HG03039 (cell line): ENCODE measurements around the gene SLC18A3.

ENCODE experiments used
- ATAC-seq: cut with Tn5 transposase; IDR thresholded peaks from one replicate; pipeline ENCODE4 v1.9.1; 2021; ENCODE audit warnings: mild to moderate bottlenecking, moderate library complexity; ENCODE audit not compliant: unreplicated experiment

The SLC18A3 gene

DNA sequence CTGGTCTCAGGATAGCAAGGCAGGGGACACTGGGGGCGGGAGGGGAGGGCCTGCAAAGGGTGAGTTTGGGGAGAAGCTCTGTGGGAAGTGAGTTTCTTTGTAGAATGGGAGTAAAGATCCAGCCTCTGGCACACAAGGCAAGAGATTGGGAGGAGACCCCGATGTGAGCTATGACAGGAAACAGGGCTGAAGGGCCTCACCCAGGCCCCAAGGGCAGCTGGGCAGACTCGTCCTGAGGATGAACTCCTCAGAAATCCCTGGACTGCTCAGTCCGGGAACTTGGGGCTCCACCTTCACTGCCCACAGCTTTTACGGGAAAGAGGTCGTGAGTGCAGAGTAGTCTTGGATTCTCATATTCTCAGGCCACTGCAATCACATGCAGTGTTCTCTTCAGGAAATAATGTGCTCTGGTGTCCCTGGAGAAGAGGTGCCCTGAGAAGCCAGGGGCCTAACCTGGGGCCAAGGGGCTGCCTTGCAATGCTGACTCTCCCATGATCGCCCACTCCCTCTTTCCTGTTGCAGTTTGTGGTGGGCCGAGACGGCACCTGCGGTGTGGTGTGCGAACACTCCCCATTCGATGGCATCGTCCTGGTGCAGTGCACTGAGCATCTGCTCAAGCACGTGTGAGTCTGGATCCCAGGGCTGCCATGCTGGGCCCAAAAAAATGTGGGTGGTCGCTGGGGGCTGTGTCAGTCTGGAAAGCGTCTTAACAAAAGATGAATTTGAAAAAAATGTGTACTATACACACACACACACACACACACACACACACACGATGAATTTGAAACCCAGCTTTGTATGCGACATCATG is 38.1 kb downstream of the SLC18A3 start:
- ATAC-seq: no peak

DNA sequence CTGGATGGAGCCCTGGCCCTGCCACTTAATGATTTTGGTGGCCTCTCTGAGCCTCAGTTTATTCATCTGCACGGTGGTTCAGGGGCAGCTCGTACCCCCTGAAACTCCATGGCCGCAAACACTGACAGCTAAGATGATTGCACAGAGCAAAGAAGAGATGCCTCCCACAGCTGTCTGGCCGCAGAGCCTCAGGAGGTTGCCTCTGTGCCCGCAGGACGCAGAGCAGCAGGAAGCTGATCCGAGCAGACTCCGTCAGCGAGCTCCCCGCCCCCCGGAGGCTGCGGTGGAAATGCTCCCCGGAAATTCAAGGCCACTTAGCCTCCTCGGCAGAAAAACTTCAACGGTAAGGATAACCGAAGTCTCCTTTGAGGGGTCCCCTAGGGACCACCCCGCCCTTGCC is 39.2 kb downstream of the SLC18A3 start:
- no peak for ATAC-seq

DNA sequence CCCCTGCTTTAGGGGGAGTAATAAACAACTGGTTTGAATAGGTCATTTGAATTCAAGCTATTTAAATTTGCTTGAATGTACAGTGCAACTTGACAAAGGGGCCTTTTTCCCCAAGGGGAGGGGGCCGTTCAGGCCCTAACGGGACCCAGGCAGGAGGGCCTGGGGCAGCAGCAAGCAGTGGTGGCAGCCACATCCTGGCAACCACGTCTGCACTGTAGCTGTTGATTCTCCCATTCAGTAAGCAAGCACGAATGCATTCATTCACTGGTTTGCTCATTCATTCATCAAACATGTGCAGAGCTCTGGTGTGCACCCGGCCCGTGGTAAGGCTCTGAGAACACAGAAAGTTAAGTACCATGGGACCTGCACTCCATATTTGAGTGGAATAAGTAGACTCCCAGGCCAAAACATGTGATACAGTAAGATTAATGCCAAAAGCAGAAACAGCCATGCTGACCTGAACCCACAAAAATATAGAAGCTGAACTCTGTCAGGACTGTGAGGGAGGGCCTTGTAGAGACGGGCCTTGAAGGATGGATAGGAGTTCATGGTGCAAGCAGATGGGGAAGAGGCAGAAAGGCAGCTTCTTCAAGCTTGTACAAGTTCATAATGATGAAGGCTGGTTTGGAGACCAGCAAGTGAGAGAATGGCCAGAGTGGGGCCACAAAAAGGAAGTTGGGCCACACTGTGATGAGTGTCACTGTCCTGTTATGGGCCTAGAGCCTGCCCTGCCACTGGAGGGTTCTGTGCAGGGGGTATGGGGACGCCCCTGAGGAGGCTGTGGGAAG is 40.0 kb downstream of the SLC18A3 start:
- no peak for ATAC-seq

DNA sequence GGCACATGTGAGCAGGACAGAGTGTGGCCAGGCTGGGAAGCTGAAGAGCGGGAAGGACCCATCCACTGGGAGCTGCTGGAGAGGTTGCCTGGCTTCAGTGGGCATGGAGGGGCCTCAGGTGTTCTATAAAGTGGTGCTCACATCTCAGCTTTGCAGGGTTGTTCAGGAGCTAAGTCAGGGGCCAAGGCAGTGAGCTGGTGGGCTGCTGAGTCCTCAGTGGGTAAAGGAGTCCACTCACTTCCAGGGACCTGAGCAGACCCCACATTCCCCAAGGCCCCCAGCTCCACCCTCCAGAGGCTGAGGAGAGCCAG is 40.6 kb downstream of the SLC18A3 start:
- ATAC-seq: no peak

DNA sequence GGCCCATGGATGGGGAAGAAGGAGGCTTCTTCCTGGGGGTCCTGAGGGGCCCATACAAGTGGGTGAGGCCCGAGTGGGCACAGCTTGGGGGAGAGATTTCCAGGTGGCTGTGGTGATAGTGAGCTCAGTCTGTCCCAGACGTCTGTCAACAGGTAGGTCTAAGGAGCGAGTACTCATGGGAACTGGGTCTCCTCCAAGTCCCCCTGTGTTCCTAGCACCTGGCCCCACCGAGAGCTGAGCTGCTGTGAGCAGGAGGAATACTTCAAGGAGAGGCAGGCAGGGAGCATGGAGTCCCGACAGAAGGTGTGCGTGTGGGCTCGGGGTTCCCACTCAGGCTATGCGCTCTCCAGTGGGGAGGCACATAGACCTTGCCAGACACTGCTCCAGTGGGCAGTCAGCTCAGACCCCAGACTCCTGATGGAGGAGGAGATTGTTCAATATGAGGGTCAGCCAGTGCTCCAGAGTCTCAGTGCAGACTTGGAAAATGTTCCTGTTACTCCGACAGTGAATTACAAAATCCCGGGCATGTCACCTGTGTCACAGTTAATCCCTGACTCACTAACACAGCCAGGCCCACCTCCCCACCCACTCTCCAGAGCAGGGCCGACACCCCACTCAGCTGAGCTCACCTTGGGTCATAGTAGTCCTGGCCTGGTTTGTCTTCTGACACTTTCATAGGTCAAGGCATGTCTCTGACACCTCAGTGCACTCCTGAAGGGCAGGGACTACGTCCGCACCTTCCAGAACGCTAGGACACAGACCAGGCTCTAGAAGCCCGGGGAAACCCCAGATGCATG is 41.1 kb downstream of the SLC18A3 start:
- ATAC-seq: no peak

DNA sequence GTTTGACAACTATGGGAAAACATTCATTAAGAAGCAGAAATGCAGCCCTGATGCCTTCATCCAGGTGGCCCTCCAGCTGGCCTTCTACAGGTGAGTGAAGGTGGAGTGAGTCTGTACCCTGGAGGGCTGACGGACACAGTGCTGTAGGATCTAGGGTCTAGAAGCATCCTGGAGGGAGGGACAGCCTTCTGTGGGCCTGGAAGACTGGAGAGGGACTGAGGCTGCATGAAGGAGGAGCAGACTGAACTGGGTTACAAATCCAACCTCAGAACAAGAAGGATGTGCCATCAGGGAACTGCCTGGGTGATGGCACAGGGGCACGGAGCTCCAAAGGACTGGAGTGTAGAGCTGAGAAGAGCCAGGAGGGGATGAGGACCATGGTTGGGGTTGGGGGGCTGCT is 41.8 kb downstream of the SLC18A3 start:
- no peak for ATAC-seq

DNA sequence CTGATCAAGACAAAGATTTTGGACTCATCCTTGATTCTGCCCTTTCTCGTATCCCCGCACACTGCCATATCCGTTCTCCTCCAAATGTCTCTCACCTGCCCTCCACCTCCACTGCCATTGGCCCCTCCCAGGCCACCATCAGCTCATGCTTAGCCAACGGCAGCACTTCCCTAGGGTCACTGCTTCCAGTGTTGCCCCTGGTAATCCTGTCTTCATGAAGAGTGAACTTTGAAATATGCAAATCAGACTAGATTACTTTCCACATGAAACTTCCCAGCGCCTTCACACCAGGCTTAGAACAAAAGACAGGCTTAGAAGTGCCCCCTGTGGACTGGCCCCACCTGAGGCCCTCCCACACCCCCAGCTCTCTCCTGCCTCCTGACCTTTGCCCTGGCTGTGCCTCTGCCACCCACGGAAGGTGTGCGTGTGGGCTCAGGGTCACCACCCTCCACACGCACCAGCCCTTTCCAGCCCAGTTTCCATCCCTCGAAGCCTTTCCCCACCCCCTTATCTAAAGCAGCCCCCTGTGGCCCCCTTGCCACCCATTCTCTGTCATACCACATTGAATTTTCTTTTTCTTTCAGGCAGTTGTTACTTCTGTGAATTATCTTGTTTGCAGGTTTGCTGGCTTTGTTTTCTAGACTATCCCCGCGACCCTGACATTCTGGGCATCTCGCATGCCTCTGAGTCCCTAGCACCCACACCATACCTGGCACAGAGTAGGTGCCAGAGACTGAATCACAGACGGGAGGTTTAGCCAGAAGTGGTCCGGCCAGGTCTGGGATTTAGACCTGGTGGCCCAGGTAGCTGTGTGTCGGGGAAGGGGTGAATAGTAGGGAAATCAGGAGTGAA is 42.5 kb downstream of the SLC18A3 start:
- ATAC-seq: no peak

DNA sequence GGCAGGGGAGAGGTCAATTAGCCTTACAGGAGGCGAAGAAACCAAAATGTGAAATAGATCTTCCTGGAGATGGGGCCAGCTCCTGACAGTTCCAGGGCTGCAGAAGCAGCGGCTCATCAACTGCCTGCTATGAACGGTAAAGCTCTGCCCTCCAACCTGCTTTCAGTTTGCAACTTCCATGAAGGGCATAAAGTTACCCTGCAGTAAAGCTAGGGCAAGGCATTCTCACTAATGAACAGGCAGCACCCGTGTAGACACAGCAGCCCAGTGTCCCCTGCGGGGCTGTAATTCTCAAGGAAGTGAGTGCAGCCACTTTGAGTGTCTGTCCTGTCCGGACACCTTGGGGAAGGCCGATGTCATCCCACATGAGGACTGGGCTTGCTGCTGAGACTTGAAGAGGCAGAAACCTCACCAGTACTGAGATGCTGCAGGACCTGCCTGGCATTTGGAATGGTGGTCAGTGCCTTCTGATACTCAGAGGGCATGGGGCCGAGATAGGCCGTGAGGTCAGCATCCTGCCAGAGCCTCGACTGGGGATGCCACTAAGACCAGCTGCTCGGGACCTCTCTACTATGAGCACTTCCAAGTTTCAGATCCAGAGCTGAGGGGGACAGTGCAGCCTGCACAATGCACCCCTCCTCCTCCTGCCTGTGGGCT is 43.3 kb downstream of the SLC18A3 start:
- ATAC-seq: no peak

DNA sequence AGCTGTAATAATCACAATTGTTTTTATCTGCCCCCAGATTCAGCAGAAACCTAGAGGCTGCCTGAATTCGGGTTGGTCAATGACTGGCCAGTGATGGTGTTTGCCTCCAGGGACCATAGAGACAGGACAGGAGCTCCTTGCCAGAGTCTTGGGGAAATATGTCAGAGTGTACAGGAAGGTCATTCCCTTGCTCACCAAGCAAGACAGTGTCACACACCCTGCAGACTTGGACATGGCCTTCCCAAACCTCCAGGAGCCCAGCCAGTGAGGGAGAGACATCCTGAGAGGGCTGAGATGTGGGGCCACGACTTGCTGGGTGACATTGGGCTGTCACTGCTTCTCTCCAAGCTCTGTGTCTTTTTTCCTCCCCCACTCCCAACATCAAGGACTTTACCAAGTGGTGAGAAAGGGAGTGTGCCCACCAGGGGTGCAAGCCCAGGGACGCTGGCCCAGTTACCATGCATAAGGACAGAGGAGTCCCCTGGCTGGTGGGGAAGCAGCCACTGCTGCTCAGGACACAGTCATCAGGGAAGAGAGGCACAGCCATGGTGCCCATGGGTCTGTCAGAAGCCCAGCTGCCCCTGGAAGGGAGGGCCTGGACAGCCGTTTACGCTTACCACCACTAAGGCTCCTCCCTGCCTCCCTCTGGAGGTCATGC is 44.1 kb downstream of the SLC18A3 start:
- no peak for ATAC-seq

DNA sequence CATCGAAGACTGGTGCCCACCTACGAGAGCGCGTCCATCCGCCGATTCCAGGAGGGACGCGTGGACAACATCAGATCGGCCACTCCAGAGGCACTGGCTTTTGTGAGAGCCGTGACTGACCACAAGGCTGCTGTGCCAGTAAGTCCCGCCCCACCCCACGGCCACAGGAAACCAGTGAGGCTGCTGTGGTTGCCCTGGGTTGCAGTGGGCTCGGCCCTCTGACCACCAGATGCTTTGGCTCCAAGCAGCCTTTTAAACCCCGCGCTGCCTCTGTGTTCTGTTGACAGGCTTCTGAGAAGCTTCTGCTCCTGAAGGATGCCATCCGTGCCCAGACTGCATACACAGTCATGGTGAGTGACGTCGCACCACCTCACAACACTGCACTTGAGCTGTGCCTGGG is 45.0 kb downstream of the SLC18A3 start:
- no peak for ATAC-seq

DNA sequence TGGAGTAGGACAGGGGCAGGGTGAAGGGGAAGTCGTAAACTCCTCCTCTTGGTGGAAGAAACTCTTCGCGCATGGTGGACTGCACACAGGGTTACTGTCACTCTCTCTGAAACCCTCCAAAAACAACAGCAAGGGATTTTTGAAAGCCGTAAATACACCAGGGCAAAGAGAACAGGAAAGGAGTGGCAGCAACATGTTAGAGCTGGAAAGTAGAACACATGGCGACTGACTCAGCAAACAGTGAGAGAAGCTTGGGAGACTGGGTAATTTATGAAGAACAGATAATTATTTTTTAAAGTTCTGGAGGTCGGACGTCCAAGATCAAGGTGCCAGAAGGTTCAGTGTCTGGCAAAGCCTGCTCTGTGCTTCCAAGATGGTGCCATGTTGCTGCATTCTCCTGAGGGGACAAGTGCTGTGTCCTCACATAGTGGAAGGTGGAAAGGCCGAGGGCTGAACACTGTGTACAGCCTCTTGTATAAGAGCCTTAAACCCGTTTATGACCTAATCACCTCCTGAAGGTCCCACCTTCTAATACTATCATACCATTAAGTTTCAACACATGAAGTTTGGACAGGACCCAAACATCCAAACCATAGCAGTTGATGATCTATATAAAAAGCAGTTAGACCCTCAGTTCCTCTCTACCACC is 46.9 kb downstream of the SLC18A3 start:
- ATAC-seq: no peak

DNA sequence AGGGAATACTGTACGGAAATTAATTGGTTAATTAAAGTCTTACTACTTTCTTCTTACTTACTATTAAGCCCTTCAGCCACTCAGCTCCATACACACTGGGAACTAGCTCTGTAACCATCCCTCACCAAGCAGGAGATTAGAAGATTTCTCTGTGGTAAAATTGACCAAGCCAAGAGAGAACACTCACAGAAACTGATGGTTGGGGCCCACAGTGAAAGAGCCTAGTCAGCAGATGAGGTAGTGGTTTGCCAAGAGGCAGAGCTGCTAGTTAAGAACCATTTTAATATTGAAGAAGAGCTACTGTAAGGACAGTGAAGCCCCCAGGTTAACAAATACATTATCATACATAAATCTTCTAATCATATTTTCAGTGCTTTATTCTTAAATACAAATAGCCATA is 47.5 kb downstream of the SLC18A3 start:
- no peak for ATAC-seq

DNA sequence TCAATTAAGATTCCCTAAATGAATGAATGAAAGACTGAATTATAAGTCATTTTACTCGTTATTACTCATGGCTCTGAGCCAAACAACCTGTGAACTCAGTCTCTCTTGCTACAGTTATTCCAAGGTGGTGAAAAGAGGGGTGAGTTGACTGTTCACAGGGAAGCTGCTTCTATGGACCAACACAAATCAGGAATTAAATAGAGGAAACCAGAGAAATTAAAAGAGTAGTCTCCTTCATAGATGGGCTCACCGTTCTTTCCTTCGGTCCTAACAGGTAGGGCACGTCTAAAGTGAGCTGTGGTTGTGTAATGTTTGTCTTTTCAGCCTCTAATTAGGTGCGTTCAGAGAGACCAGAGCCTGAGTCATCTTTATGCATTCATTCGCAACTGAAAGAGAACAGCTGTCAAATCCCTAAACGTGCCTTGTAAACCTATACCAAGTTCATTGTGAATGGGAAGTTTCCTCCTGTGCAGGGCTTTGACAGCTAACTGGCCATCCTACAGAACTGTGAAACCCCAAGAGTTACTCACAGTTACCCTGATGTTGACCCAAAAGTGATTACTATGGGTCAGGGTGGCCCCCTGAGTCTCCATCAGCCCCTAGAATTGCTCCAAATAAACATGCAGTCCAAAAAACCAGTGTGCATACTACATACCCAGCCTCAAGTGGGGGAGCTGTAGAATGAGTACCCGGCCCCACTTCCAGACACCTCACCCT is 51.2 kb downstream of the SLC18A3 start:
- ATAC-seq: no peak
